Activated T-helper 1 cell treated with Interleukin-2 at 50 U/mL for 16 hours (primary cell): ENCODE results near the gene CD151.

ENCODE experiments used
- DNase-seq: peaks from one replicate; pipeline ENCODE4 v3.0.0-alpha.2; 2020; ENCODE audit warnings: low read depth

The CD151 gene

GRCh38 chr11:871472-871871, 38.7 kb downstream of the CD151 start:
- no peak for DNase-seq

DNA sequence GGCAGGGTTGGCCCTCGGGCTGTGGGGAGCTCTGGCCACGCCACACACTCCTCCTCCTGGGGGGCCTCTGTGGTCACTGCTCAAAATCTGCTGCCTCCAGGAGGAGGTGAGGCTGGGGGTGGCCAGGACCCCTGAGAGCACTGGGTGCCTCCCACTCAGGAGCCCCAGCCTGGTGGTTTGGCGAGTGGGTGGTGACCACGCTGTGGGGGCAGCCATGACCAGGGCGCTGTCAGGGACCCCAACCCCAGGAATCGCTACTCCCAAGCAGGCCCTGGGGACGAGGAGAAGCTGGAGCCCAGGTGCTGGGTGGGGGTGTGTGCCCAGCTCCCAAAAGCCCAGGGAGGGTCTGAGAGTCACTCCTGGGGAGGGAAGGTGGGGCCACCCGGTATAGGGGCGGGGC, 40.0 kb downstream of the CD151 start:
- DNase-seq: no peak

GRCh38 chr11:873706-874105, 41.0 kb downstream of the CD151 start:
- DNase-seq: no peak

GRCh38 chr11:875203-875602, 42.5 kb downstream of the CD151 start:
- DNase-seq: no peak

DNA sequence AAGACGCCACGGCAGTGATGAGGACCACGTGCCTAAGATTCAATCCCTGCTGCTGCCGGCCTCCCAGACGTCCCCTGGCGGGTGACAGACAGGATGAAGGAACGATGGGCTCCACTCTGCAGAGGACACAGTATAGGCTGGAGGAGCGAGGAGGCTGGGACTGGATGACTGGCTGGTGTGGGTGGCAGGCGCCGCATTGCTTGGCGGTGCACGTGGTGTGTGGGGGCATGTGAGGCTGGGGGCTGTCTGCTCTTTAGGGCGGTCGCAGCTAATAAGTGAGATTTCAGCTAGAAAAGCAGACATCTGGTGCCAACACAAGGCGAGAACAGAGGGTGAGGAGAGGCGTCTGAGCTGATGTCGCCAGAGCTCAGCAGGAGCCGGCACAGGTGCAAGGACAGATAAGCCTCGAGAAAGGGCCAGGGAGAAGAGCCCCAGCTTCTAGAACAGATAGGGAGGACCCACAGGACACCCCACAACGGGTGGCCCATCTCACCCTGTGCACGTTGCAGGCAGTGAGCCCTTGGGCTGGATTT, 43.1 kb downstream of the CD151 start:
- no peak for DNase-seq

DNA sequence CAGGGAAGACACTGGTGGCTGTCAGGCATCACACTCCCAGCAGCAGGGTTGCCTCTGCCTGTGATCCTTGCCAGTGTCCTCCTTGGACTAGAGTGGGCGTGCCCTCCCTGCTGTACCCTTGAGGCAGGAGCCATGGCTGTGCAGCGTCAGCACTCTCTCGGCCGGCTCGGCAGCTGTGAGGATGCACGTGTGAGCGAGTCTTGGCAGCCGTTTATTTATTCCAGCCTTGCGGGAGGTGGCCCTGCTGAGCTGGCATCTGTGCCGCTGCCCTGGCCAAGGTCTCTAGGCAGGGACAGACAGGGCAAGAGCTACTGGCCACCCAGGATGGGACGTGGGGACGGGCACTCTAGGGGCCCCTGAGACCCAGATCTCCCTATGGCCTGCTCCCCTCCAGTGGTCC, 43.8 kb downstream of the CD151 start:
- DNase-seq: no peak

- no peak for DNase-seq
These were observed 44.8 kb downstream of the CD151 start for GRCh38 chr11:877565-877964.

DNA sequence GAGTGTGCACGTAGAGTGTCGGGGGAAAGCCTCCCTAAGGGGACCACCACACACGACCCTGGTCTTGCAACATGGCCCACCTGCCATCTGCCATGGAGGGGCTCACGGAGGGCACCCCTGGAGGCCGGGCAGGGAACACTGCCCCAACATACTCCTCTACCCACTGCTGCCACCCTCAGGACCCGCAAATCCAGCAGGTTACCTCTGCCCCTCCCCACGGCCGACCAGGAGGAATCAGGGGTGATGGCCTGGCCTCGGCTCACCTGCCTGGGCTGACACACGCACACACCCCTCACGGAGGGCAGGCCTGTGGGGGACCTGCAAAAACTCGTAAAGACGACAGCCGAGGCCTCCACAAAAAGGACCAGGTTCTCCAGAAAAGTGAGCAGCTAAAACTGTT, 47.7 kb downstream of the CD151 start:
- DNase-seq: no peak

GRCh38 chr11:882596-882995, 49.8 kb downstream of the CD151 start:
- DNase-seq: no peak

DNA sequence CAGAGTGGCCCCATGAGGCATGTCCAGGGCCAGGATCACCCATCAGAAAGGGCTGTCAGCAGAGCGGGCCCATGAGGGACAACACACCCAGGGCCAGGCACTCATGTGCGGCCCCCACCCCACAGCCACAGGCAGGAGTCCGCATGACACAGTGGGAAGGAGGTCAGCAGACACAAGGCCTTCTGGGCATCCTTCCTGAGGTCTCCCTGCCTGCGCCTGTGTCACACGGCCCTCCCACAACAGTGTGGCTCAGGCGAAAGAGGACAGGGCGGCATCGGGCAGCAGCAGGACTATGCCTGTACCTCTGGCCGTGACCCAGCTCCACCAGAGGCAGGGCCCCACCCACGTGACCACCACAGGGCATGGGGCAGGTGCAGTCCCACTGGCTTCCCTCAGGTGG, 50.8 kb downstream of the CD151 start:
- no peak for DNase-seq

DNA sequence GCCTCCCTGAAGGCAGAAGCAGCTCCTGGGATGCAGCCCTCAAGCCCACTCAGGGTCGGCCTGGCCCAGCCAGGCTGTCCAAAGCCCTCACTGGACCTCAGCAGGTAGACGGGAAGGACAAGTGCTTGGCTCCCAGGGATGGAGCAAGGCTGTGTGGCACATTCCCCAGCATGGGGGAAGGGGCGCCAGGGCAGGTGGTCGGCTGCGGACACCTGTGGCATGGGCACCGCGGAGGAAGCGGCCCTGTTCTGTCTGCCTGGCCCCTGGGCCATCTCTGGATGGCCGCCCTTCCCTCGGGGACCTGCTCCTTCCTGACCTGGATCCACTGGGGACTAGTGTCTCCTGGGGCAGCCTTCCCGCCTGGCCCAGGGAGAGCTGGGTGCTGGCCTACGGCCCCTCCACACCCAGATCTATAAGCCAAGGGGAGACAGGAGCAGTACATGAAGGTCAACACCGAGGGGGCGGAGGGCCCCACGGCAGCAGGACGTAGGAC, 51.9 kb downstream of the CD151 start:
- DNase-seq: no peak

- DNase-seq: no peak
These were observed 53.8 kb downstream of the CD151 start for GRCh38 chr11:886568-886967.

DNA sequence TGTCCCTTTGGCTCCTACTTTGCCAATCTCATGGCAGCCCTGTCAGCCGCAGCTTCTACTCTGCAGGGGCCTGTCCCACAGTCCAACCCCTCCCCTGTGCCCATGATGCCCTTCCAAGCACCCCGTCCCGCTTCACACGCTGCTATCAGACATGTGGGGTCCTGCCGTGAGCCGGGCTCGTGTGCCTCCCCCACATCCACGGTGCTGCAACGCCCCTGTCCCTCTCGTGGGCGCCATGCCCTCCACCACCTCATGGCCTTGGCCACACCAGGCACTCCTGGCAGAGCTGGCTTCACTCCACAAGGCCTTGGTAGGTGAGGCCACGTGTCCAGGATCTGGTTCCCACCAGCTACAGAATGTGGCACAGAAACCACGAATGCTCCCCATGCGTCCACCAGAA, 54.8 kb downstream of the CD151 start:
- DNase-seq: no peak
